HG03139 (cell line): Measurements from ENCODE around the gene SALL1.

ENCODE experiments used
- ATAC-seq: cut with Tn5 transposase; IDR thresholded peaks from one replicate; pipeline ENCODE4 v1.9.1; 2021; ENCODE audit not compliant: unreplicated experiment

Gene SALL1

DNA sequence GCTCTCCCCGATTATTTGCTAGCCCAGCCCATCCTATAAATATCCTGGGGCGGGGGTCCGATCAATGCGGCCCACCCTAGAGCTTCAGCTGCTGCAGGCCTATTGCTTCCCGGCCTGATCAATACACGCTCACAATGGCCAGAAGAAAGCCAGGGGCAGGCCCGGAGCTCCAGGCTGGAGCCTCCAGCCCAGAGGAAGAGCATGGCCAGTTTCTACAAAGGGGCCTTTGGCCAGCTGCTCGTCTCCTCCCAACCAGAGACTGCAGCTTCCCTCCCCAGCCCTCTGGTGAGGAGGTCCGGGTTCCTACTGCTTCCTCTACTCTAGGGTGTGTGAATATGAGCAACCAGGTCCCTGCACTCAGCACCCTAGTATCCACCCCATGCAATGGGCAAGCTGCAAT lies 36.7 kb downstream of the SALL1 start:
- no peak for ATAC-seq

DNA sequence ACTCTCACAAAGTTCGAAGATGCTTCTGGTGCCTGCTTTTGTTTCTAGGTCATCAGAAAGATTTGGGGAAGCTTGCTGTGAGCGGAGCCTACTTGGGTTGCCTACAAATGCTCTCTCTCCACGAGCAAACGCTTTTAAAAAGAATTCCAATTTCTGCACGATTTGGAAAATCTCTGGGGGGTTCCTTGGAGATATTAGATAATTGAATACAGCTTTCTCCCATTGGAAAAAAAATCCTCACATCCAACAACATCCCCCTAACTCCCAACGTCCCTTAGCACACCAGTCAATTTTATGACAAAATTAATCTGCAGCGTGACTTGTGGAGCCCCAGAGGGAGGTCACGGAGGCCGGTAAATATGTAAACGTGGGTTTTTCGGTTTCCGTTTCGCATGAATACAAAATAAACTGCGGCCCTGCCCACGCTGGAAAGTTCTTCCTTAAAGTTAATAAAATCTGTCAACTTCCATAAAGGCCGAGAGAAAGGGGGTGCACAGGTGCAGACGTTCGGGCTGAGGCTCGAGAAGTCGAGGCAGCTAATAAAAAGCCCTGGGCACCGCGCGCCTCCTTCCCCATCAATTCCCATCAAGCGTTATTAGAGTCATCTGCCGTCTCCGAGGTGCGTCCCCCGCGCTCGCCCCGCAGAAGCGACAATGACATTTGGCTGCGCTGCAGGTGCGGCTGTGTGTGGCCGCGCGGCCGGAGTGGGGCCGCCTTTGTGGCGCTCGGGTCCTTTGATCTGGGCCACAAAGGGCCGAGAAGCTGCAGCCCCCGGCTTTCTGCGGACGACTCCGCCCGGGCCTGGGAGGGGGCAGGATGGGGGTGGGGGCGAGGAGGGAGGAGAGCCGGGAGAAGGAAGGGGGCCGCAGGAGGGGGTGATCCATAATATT lies 37.6 kb downstream of the SALL1 start:
- no peak for ATAC-seq

DNA sequence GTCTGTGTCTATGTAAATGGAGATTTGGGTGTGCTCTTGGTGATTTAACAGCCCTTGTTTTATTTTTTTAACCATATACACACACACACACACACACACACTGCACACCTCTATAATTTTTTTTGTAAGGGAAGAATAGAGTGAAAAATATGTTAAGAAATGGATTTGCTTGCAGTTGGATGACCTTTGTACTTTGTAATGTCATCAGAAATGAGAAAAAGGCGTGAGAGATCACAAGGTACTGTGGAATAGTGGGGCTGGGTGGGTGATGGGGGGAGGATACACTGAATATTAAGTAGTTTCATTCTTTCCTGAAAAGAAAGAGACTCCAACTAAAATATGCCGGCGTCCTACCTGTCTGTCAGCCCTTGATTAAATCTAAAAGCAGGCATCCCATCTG lies 38.7 kb downstream of the SALL1 start:
- no peak for ATAC-seq

DNA sequence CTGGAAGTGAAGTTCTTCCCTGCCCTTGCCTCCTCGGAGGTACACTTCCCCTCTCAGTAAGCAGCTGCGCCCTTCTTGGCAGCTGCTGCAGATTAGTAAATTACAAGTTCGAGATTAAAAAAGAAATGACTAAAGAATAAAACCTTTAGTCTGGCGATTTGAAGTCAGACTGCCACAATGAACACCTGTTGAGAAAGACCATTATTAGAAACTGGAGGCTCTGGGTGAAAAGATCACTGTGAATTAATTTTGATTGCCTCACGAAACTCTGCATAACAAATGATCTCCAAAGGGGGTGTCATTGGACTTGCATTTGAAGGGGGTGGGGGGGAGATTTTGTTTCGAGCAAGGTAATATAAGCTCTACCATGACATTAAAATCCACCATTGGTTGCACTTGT lies 39.3 kb downstream of the SALL1 start:
- no peak for ATAC-seq

DNA sequence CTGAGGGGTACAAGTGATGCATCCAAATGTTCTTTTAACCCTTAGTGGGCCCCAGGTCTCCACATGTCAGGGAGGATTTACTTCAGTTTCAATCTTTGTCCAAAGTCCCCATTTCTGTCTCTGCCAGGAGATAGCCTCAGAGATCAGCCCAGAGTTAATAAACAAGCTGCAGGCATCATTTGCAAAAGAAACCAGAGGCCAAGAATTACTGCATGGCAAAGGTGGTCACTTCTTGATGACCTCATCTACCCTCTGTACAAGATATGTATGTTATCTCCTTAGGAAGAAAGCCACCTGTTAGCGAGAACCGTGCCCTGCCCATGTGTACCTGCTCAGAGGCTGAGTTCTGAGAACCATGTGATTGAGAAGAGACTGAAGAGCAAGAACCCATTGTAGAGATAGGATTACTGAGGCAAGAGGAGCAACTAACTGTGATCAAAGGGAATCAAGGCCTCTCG lies 40.3 kb downstream of the SALL1 start:
- no peak for ATAC-seq

DNA sequence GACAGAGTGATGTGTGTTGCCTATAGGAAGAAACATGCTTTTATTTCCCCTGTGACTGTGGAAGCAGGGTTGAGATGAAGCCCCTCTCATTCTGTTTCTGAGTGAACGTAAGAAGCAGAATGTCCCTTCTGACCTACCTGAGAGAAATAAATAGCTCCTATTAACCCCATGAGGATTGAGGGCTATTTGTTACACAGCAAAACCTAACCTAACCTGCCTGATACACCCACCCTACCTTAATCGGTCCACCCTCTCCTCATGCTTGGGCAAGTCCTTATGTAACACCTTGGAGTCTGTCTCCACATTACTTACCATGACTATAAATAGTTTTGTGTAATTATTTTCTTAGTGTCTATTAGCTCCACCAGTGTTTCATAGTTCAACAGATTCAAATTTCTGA lies 41.9 kb downstream of the SALL1 start:
- no peak for ATAC-seq

DNA sequence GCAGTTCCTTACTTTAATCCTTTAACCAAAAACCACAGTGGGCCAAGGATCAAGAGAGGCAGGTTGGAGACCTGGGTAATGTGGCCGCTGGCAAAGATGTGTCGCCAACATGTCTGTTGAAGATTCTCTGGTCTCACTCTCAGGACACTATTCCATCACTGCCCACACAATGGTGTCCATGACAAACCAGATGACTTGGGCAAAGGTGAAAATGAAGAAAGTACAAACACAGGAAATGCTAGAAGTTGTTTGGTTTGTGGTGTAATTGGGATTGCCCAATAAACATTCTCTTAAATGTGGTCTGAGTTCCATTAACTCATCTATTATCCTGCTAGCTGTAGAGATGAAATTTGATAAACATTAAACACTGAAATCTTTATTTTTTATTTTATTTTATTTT lies 43.3 kb downstream of the SALL1 start:
- ATAC-seq = no peak

DNA sequence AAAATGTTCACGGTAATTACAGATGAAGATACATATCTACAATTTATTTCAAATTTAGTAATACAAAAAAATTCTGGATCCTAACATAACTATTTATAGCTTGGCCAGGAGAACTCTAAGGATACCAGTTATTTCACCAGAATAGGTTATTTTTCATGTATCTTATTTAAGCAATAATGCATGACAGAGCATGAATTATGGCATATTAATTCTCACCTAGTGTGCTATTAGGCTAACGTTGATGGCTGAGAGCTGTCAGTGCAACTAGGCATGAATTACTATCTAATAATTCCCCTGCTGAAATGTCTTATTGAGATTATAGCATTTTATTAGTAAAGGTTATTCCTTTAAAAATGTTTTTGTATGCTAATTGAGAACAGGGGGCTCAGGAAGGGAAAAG lies 44.5 kb downstream of the SALL1 start:
- ATAC-seq = no peak

DNA sequence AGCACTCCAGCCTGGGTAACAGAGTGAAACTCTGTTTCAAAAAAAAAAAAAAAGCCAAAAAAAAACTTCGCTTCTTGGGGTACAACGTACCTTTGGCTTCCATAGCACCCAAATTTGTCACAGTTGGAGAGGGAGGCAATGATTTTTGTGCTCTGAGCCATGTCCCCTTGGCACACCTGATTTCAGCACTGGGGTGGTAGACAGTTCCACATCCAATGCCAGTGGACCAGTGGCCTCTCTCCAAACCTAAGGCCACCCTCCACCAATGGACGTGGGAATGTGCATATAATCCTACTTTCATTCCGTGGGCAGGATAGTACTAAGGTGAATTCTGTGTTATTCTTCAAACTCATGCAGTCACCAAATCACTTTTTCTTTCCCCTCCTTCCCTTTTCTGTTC lies 47.5 kb downstream of the SALL1 start:
- ATAC-seq = no peak

DNA sequence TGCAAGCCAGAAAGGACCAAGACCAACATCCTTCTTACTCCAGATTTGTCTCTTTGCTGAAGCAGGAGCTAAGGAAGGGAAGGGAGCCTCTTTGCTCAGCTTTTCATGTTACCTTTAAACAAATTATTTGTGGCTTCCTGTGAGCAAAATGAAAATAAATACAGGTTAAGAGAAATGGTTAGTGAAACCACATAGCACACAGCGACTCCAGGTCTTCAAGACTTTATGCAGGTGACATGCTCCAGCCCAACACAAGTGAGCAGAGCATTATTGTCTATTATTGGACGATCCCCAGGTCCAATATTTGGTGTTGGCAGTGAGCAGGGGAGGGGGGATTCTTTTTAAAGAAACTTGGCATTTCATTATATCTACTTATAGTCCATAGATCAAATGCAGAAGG lies 53.3 kb downstream of the SALL1 start:
- ATAC-seq = no peak

DNA sequence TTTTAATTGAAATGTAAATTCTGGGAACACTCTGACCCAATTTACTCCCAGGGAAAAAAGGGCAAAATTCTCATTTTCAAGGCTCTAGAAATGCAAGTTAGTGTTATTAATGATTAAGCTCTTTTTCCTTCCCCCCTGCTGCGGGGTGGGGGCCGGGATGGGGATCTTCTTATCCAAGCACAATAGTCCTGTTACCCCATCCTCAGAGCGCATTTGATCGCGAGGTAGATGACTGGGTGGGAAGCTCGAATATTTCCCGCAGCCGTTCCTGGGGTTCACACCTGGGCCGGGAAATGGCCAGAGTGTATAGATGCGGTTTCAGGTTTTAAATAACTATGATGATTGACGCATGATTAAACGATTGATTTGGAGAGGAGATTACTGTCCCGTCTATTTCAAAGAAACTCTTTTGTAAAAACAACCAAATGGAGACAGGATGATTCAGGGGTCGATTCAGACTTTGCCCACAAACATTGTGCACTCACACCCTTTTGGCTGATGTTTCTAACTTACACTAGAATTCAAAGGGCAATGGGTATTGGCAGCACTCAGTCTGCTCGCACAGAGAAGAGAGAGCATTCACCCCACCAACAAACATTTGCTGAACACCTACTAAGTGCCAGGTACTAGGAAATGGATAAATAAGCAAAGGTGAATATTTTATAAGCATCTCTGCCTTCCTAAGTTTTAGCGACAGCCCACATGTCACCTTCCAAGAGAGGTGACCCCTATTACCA lies 55.0 kb downstream of the SALL1 start:
- ATAC-seq = no peak

DNA sequence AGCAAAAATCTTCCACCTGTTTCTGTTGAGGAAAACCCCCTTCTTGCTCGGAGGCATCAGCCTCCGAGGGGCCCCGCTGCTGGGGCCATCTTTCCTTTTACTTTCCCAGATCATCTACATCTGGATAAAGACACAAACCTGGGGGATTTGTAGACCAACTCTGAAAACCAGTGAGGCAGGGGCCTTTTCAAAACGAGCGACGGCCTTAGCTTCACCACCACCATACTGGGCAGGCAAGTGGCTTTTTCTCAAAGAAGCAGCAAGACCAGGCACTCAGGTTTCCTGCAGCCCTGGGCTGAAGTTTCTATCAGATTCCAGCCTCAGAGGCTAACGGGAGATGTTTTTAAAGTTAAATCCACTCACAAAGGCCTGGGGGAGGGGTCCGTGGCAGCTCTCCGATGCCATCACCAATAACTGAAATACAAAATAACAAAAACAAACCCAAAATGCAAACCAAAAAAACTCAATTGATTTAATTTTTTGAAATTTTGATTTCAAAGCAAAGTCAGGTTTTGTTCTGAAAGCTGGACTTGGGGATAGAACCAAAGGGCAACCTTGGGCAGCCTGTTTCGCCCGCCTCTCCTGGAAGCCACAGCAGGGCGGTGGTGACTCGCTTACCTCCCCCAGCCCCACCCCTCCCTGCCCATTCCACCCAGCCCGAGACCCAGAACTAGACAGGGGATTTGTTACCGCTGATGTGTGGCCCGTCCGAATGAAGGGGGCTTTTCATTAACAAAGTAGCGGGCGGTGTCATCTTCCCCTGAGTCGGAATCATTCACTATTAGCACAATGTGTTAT lies 55.8 kb downstream of the SALL1 start:
- ATAC-seq = no peak

DNA sequence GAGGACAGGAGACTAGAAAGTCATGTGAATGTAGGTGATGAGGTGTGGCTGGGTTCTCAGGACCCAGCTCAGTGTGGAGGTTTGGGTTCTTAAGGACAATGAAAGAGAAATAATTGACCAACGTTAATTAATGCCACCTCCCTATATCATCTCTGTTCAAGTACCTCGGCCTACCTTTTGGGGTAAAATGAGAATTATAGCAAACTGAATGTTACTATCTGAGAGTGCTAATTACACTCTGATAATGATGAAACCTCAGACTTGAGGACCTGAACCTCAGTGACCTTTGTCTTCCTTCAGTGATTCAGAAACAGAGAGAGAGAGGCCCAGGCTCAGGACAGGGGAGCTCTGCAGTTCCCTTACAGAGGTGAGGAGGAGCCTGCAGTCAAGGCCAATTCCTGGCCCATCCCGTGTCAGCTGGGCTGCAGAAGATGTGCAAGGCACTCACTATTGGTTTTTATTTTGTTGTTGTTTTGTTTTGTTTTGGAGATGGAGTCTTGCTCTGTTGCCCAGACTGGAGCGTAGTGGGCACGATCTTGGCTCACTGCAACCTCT lies 57.3 kb downstream of the SALL1 start:
- no peak for ATAC-seq
